ENCODE results near the gene HS1BP3. TPM values are rescaled to one million over a fixed set of nuclear protein-coding genes. Genes with fewer than 3 reads are reported as not detected.

The HS1BP3 gene
- total and polyA plus RNA-seq, 9 of the 15 experiments (the other 6 are each of a cell fraction or from before 2014, with no cell fraction given): 0.41 to 8.3 (median 5.9) TPM

- TF ChIP-seq TAF7 (tag; IDR thresholded peaks at IDR 0.05) (no peak), PATZ1 (CRISPR knock-in tag; IDR thresholded peaks at IDR 0.05; ENCODE audit: borderline replicate concordance) (no peak), TEAD4 (IDR thresholded peaks at IDR 0.05; ENCODE audit: low read length) (no peak), TEAD4 (CRISPR knock-in tag; IDR thresholded peaks at IDR 0.05; ENCODE audit: borderline replicate concordance) (peak; percentile 35; the same call in 1 of the 2 replicates), KAT2B (IDR thresholded peaks at IDR 0.05; ENCODE audit: low read depth, low read length) (no peak), IFI16 (CRISPR knock-in tag; IDR thresholded peaks at IDR 0.05) (no peak), CBX8 (IDR thresholded peaks at IDR 0.05; ENCODE audit: borderline replicate concordance, extremely low read depth, low read depth, low read length, poor library complexity, severe bottlenecking) (no peak), POLR2AphosphoS5 (IDR thresholded peaks at IDR 0.05; ENCODE audit: control insufficient read depth, insufficient read depth, low read depth, low read length) (peak; percentile 70), NFXL1 (CRISPR knock-in tag; IDR thresholded peaks at IDR 0.05) (no peak), SP1 (CRISPR knock-in tag; IDR thresholded peaks at IDR 0.05) (no peak), NR4A1 (CRISPR knock-in tag; IDR thresholded peaks at IDR 0.05) (no peak), NR4A1 (tag; IDR thresholded peaks at IDR 0.05) (peak; percentile 56; the same call in 1 of the 2 replicates), WHSC1 (IDR thresholded peaks at IDR 0.05; ENCODE audit: low read length) (no peak), SFPQ (IDR thresholded peaks at IDR 0.05; ENCODE audit: low read depth, low read length) (no peak), TFE3 (CRISPR knock-in tag; IDR thresholded peaks at IDR 0.05) (peak; percentile 81), TAL1 (IDR thresholded peaks at IDR 0.05) (no peak), PTRF (tag; IDR thresholded peaks at IDR 0.05) (no peak), CCNT2 (IDR thresholded peaks at IDR 0.05; ENCODE audit: borderline replicate concordance, extremely low read depth, insufficient read length, low read depth, low read length) (peak; percentile 95), ZBTB5 (IDR thresholded peaks at IDR 0.05) (no peak)
Observed at GRCh38 chr2:20650877-20651730, at the start of gene HS1BP3 (continued).
